ENCODE results near the gene KDM4E.
"Not testable (repeated sequence)": the region's sequence is repeated elsewhere in the genome, so short reads cannot be mapped to it uniquely, and the experiment has no call there.

KDM4E gene

DNA sequence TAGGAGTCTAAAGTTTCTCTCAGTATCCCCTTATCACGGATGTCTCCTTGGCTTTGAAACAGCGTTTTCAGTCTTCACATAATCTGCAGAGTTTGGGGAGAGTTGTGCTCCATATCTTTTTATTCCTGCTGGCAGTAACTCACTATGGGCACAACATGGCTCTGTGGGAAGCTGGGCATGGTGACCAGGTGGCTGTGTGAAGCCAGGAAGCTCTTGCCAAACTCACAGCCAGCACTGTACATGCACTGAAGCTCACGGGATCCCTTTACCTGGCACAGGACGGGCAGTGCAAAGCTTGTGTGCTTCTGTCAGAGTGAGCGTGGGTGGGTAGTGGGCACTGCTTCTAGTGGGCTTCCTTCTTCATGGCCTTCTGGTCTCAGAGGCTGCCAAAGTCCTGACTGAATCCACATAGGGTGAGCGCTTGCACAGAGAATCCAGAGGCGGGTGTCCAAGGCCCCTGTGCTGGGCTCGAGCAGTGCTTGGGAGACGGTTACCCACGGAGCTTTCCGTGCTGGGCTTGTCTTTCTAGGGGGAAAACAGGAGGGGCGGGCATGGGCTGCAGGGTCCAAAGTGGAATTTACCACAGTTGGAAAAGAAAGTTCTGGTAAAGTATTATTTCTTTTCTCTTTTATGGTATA is 10.8 kb upstream of the KDM4E start:
- Histone ChIP-seq H3K27me3 (replicated peaks; ENCODE audit: control insufficient read depth, insufficient read depth, low read length, poor library complexity, severe bottlenecking) (no peaks in the 10 kb centered on the region), H3K27ac (ENCODE audit: insufficient read depth, low read length, poor library complexity, severe bottlenecking) (no peak overlapping the region), H3K9me3 (ENCODE audit: control insufficient read depth, low read length) (no peaks in the 10 kb centered on the region), H3K36me3 (ENCODE audit: control insufficient read depth, insufficient read depth, low read length) (no peaks in the 10 kb centered on the region), H3K4me3 (ENCODE audit: insufficient read depth, low read depth, low read length, poor library complexity, severe bottlenecking) (no peak overlapping the region), H3K4me1 (ENCODE audit: control insufficient read depth, insufficient read depth, low read length, poor library complexity, severe bottlenecking) (no peaks in the 10 kb centered on the region)
- no peak for DNase-seq

DNA sequence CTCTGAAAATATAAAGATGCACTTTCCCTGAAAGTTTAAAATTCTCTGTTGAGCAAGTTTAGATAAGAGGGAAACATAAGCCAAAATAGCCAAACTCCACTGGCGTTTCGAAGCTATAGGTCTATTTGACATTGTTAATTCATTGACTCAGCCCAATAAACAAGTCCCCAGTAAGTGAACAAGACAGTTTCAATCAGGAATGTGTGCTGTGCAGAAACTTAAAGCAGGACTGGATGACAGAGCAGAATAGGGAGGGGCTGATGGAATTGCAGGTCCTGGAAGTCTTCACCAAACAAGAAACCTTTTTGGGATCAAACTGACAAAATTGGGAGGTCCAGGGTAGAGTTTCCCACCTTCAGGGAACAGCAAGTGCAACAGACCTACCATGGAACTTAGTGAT is 8.9 kb upstream of the KDM4E start:
- Histone ChIP-seq H3K36me3 (ENCODE audit: control insufficient read depth, insufficient read depth, low read length) (no peaks in the 10 kb centered on the region), H3K9me3 (ENCODE audit: control insufficient read depth, low read length) (no peaks in the 10 kb centered on the region), H3K4me3 (ENCODE audit: insufficient read depth, low read depth, low read length, poor library complexity, severe bottlenecking) (no peak overlapping the region), H3K27me3 (replicated peaks; ENCODE audit: control insufficient read depth, insufficient read depth, low read length, poor library complexity, severe bottlenecking) (no peaks in the 10 kb centered on the region), H3K27ac (ENCODE audit: insufficient read depth, low read length, poor library complexity, severe bottlenecking) (no peak overlapping the region), H3K4me1 (ENCODE audit: control insufficient read depth, insufficient read depth, low read length, poor library complexity, severe bottlenecking) (no peaks in the 10 kb centered on the region)
- no peak for DNase-seq

DNA sequence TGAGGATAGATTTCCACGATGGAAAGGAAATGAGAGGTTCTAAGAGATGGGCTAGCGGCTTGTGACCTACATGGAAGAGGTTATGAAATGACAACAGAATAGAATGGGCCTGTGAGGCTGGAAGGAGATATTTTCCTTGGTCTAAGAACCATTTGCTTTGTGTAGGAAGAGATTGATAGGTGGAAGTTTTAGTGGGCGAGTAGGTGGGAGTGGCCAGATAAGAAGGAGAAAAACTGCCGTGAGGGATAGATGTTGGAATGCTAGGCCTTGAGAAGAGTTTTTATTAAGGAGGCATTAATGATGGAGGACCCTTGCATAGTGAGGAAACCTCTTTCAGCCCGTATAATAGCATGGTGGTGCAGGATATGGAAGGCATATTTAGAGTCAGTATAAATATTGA is 3.6 kb upstream of the KDM4E start:
- DNase-seq; H3K9me3 ChIP-seq (ENCODE audit: control insufficient read depth, low read length); H3K4me1 ChIP-seq (ENCODE audit: control insufficient read depth, insufficient read depth, low read length, poor library complexity, severe bottlenecking); H3K4me3 ChIP-seq (ENCODE audit: insufficient read depth, low read depth, low read length, poor library complexity, severe bottlenecking); H3K36me3 ChIP-seq (ENCODE audit: control insufficient read depth, insufficient read depth, low read length); H3K27me3 ChIP-seq (replicated peaks; ENCODE audit: control insufficient read depth, insufficient read depth, low read length, poor library complexity, severe bottlenecking); H3K27ac ChIP-seq (ENCODE audit: insufficient read depth, low read length, poor library complexity, severe bottlenecking): not testable (repeated sequence)

DNA sequence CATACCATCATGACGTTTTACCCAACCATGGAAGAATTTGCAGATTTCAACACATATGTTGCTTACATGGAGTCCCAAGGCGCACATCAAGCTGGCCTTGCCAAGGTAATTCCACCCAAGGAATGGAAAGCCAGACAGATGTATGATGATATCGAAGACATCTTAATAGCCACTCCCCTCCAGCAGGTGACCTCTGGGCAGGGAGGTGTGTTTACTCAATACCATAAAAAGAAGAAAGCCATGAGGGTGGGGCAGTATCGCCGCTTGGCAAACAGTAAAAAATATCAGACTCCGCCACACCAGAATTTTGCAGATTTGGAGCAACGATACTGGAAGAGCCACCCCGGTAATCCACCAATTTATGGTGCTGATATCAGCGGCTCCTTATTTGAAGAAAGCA is 536 bp downstream of the KDM4E start:
- H3K4me3 ChIP-seq (ENCODE audit: insufficient read depth, low read depth, low read length, poor library complexity, severe bottlenecking); H3K27me3 ChIP-seq (replicated peaks; ENCODE audit: control insufficient read depth, insufficient read depth, low read length, poor library complexity, severe bottlenecking); H3K9me3 ChIP-seq (ENCODE audit: control insufficient read depth, low read length): not testable (repeated sequence)

DNA sequence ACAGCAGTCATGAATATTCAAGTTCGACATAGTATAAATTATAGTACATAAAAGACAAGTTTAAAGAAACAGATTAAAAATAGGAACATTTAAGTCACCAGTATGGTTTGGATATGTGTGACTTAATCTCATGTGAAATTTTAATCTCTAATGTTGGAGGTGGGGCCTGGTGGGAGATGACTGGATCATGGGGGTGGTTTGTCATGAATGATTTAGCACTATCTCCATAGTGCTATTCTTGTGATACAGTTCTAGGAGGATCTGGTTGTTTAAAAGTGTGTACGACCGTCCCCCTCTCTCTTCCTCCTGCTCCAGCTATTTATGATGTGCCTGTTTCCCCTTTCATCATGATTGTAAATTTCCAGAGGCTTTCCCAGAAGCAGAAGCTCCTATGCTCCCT is 3.3 kb downstream of the KDM4E start:
- H3K36me3 ChIP-seq (ENCODE audit: control insufficient read depth, insufficient read depth, low read length): no peaks in the 10 kb centered on the region
- DNase-seq: no peak
- H3K27ac ChIP-seq (ENCODE audit: insufficient read depth, low read length, poor library complexity, severe bottlenecking): no peak overlapping the region
- H3K4me1 ChIP-seq (ENCODE audit: control insufficient read depth, insufficient read depth, low read length, poor library complexity, severe bottlenecking): no peaks in the 10 kb centered on the region
- no peak overlapping the region for H3K4me3 ChIP-seq (ENCODE audit: insufficient read depth, low read depth, low read length, poor library complexity, severe bottlenecking)
- no peaks in the 10 kb centered on the region for H3K9me3 ChIP-seq (ENCODE audit: control insufficient read depth, low read length)
- H3K27me3 ChIP-seq (replicated peaks; ENCODE audit: control insufficient read depth, insufficient read depth, low read length, poor library complexity, severe bottlenecking): no peaks in the 10 kb centered on the region

More for the DNA sequence above, 536 bp downstream of the KDM4E start:
- H3K4me1 ChIP-seq (ENCODE audit: control insufficient read depth, insufficient read depth, low read length, poor library complexity, severe bottlenecking); DNase-seq; H3K27ac ChIP-seq (ENCODE audit: insufficient read depth, low read length, poor library complexity, severe bottlenecking); H3K36me3 ChIP-seq (ENCODE audit: control insufficient read depth, insufficient read depth, low read length): not testable (repeated sequence)

DNA sequence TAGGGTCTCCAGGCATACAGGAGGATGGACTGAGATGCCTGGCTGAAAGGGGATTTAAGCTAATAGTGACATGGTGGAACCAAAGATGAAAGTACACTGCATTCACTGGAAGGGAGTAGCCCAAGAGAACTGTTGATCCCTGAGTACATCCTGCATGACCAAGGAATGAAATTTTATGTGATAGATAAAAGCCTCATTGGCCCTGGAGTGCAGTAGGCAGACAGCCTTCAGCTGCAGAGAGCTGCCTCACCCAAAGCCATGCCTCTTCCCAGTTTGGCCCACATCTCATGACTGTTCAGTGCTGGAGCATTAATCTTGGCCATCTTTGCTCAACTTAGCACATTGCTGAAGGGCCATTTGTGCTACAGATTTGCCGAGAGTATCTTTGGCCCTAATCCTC is 8.0 kb downstream of the KDM4E start:
- no peaks in the 10 kb centered on the region for H3K4me1 ChIP-seq (ENCODE audit: control insufficient read depth, insufficient read depth, low read length, poor library complexity, severe bottlenecking)
- H3K27ac ChIP-seq (ENCODE audit: insufficient read depth, low read length, poor library complexity, severe bottlenecking): no peak overlapping the region
- no peaks in the 10 kb centered on the region for H3K9me3 ChIP-seq (ENCODE audit: control insufficient read depth, low read length)
- no peaks in the 10 kb centered on the region for H3K36me3 ChIP-seq (ENCODE audit: control insufficient read depth, insufficient read depth, low read length)
- no peak overlapping the region for H3K4me3 ChIP-seq (ENCODE audit: insufficient read depth, low read depth, low read length, poor library complexity, severe bottlenecking)
- no peak for DNase-seq
- H3K27me3 ChIP-seq (replicated peaks; ENCODE audit: control insufficient read depth, insufficient read depth, low read length, poor library complexity, severe bottlenecking): no peaks in the 10 kb centered on the region

DNA sequence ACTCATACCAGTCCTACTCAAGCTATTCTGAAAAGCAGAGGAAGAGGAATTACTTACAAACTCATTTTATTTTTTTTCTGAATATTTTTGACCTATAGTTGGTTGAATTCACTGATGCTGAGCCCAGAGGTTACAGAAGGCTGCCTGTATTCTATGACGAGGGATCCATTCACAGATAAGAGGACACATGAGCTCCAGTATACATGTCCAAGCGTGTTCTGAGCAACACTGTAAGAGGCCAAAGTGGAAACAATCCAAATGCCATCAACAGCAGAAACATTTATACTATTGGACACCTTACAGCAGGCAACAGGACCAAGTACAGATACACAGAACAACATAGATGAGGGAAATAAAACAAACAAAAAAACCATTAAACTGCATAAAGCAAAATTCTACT is 10.3 kb downstream of the KDM4E start:
- DNase-seq: no peak
- no peaks in the 10 kb centered on the region for H3K36me3 ChIP-seq (ENCODE audit: control insufficient read depth, insufficient read depth, low read length)
- no peaks in the 10 kb centered on the region for H3K4me1 ChIP-seq (ENCODE audit: control insufficient read depth, insufficient read depth, low read length, poor library complexity, severe bottlenecking)
- no peak overlapping the region for H3K4me3 ChIP-seq (ENCODE audit: insufficient read depth, low read depth, low read length, poor library complexity, severe bottlenecking)
- no peaks in the 10 kb centered on the region for H3K27me3 ChIP-seq (replicated peaks; ENCODE audit: control insufficient read depth, insufficient read depth, low read length, poor library complexity, severe bottlenecking)
- H3K9me3 ChIP-seq (ENCODE audit: control insufficient read depth, low read length): no peaks in the 10 kb centered on the region
- no peak overlapping the region for H3K27ac ChIP-seq (ENCODE audit: insufficient read depth, low read length, poor library complexity, severe bottlenecking)

DNA sequence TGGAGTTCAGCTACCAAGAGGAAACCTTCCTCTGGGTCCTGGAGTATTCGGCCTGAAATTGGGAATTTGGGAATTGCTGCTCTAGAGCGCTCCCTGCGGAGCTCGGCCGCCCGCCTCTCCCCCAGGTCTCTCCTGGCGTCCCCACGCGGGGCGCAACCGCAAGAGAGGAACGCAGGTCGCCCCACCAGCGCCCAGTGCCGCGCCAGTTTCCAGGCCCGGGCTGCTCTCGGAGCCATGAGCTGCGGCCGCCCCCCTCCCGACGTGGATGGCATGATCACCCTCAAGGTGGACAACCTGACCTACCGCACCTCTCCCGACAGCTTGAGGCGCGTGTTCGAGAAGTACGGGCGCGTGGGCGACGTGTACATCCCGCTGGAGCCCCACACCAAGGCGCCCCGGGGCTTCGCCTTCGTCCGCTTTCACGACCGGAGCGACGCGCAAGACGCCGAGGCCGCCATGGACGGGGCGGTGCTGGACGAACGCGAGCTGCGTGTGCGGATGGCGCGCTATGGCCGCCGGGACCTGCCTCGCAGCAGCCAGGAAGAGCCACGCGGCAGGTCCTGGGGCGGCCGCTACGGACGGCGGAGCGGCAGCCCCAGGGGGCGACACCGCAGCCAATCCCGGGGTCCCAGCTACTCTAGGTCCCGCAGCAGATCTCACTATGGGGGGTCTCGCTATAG is 12.4 kb downstream of the KDM4E start:
- H3K9me3 ChIP-seq (ENCODE audit: control insufficient read depth, low read length); H3K27ac ChIP-seq (ENCODE audit: insufficient read depth, low read length, poor library complexity, severe bottlenecking); H3K4me1 ChIP-seq (ENCODE audit: control insufficient read depth, insufficient read depth, low read length, poor library complexity, severe bottlenecking); H3K27me3 ChIP-seq (replicated peaks; ENCODE audit: control insufficient read depth, insufficient read depth, low read length, poor library complexity, severe bottlenecking); H3K36me3 ChIP-seq (ENCODE audit: control insufficient read depth, insufficient read depth, low read length); DNase-seq: not testable (repeated sequence)
- peak overlapping the region; percentile 17 for H3K4me3 ChIP-seq (ENCODE audit: insufficient read depth, low read depth, low read length, poor library complexity, severe bottlenecking)

DNA sequence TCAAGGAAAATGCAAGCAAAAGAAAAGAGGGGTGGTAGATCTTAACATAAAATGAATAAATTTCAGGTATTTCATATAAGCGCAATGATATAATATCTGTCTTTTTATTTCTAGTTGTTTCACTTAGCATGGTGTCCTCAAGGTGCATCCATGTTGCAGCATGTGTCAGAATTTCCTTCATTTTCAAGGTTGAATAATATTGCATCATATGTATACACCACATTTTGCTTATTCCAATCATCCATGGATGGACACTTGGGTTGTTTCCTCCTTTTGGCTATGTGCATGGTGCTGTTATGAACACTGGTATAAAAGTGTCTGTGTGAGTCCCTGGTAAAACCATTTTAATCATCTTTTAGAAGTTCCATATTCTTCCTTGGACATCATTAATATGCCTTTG is 17.2 kb downstream of the KDM4E start:
- no peak overlapping the region for H3K4me3 ChIP-seq (ENCODE audit: insufficient read depth, low read depth, low read length, poor library complexity, severe bottlenecking)
- H3K4me1 ChIP-seq (ENCODE audit: control insufficient read depth, insufficient read depth, low read length, poor library complexity, severe bottlenecking): no peaks in the 10 kb centered on the region
- no peaks in the 10 kb centered on the region for H3K9me3 ChIP-seq (ENCODE audit: control insufficient read depth, low read length)
- no peaks in the 10 kb centered on the region for H3K36me3 ChIP-seq (ENCODE audit: control insufficient read depth, insufficient read depth, low read length)
- no peak overlapping the region for H3K27ac ChIP-seq (ENCODE audit: insufficient read depth, low read length, poor library complexity, severe bottlenecking)
- no peaks in the 10 kb centered on the region for H3K27me3 ChIP-seq (replicated peaks; ENCODE audit: control insufficient read depth, insufficient read depth, low read length, poor library complexity, severe bottlenecking)
- no peak for DNase-seq

DNA sequence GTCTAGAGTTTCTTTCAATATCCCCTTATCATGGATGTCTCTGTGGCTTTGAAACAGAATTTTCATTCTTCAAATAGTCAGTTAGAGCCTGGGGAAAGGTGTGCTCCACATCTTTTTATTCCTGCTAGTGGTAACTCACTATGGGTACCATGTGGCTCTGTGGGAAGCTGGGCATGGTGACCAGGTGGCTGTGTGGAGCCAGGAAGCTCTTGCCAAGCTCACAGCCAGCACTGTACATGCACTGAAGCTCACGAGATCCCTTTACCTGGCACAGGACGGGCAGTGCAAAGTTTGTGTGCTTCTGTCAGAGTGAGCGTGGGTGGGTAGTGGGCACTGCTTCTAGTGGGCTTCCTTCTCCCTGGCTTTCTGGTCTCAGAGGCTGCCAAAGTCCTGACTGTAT is 17.8 kb downstream of the KDM4E start:
- Histone ChIP-seq H3K4me1 (ENCODE audit: control insufficient read depth, insufficient read depth, low read length, poor library complexity, severe bottlenecking) (no peaks in the 10 kb centered on the region), H3K27me3 (replicated peaks; ENCODE audit: control insufficient read depth, insufficient read depth, low read length, poor library complexity, severe bottlenecking) (no peaks in the 10 kb centered on the region), H3K9me3 (ENCODE audit: control insufficient read depth, low read length) (no peaks in the 10 kb centered on the region), H3K4me3 (ENCODE audit: insufficient read depth, low read depth, low read length, poor library complexity, severe bottlenecking) (no peak overlapping the region), H3K27ac (ENCODE audit: insufficient read depth, low read length, poor library complexity, severe bottlenecking) (no peak overlapping the region), H3K36me3 (ENCODE audit: control insufficient read depth, insufficient read depth, low read length) (no peaks in the 10 kb centered on the region)
- no peak for DNase-seq

Data from effector memory CD4-positive, alpha-beta T cell (primary cell).